ENCODE results near the gene PTPMT1. TPM values are rescaled to one million over a fixed set of nuclear protein-coding genes. Genes with fewer than 3 reads are reported as not detected.

Gene PTPMT1
- total RNA-seq, 1 experiment from 2014 or later, result 44.6 TPM

GRCh38 chr11:47572715-47573255 is 7.4 kb downstream of the PTPMT1 start:
- Mint-ChIP-seq H3K27ac (ENCODE audit: low read depth, unreplicated experiment) (peak overlapping the region; percentile 7), H3K27me3 (ENCODE audit: insufficient read depth, unreplicated experiment) (no peaks in the 10 kb centered on the region), H3K4me1 (ENCODE audit: insufficient read depth, unreplicated experiment) (peaks cover 17% of the 10 kb centered on the region), H3K9me3 (ENCODE audit: unreplicated experiment) (no peaks in the 10 kb centered on the region), H3K36me3 (ENCODE audit: insufficient read depth, unreplicated experiment) (peaks cover 43% of the 10 kb centered on the region), H3K4me3 (ENCODE audit: unreplicated experiment) (no peak overlapping the region)
- no peak for DNase-seq (ENCODE audit: unreplicated experiment)
- TF ChIP-seq CTCF (IDR thresholded peaks at IDR 0.05; ENCODE audit: unreplicated experiment), result no peak
- ChIA-PET CTCF (interaction anchor here (0.5 kb wide), 1 partner anchor 74 kb away, joined by 3 read pairs; no protein-coding TSS in a partner anchor), POLR2A (interaction anchor here (3.2 kb wide), 1 partner anchor 20 kb away, joined by 8 read pairs; the partner anchor contains the start of gene CELF1)
- intact Hi-C loops (cut with micrococcal nuclease), result no loop called here
- no TSS peak for BruUV-seq (replicated peaks)

- POLR2A ChIA-PET, result interaction anchor here (0.7 to 1.3 kb wide), 2 partner anchors 21 to 97 kb away, joined by 3 read pairs; partner anchors contain the start of gene CELF1
- no peak overlapping the region for H3K27ac Mint-ChIP-seq (ENCODE audit: low read depth, unreplicated experiment)
- TF ChIP-seq CTCF (IDR thresholded peaks at IDR 0.05; ENCODE audit: unreplicated experiment), result no peak
- no peak for DNase-seq (ENCODE audit: unreplicated experiment)
- peaks cover 20% of the 10 kb centered on the region for H3K4me1 Mint-ChIP-seq (ENCODE audit: insufficient read depth, unreplicated experiment)
- BruUV-seq (replicated peaks), result no TSS peak
- intact Hi-C loops (cut with micrococcal nuclease), result no loop called here
- H3K27me3 Mint-ChIP-seq (ENCODE audit: insufficient read depth, unreplicated experiment), result no peaks in the 10 kb centered on the region
- H3K9me3 Mint-ChIP-seq (ENCODE audit: unreplicated experiment), result no peaks in the 10 kb centered on the region
- peaks cover 43% of the 10 kb centered on the region for H3K36me3 Mint-ChIP-seq (ENCODE audit: insufficient read depth, unreplicated experiment)
- no peak overlapping the region for H3K4me3 Mint-ChIP-seq (ENCODE audit: unreplicated experiment)
- CTCF ChIA-PET, result interaction anchor here (0.6 to 1.1 kb wide), 4 partner anchors 14 to 272 kb away, joined by 3 to 4 read pairs (median 3); partner anchors contain the start of gene CELF1
These were observed 7.9 kb downstream of the PTPMT1 start for GRCh38 chr11:47573321-47573720.

GRCh38 chr11:47577460-47578041 is 12.2 kb downstream of the PTPMT1 start:
- ChIA-PET POLR2A (interaction anchor here (0.5 to 4.7 kb wide), 9 partner anchors 9 to 1455 kb away, joined by 3 to 48 read pairs (median 4); partner anchors contain the start of genes CELF1 and PTPMT1), CTCF (interaction anchor here (0.8 to 3.4 kb wide), 3 partner anchors 24 to 274 kb away, joined by 3 to 9 read pairs (median 4); partner anchors contain the start of gene CELF1)
- no peaks in the 10 kb centered on the region for H3K27me3 Mint-ChIP-seq (ENCODE audit: insufficient read depth, unreplicated experiment)
- intact Hi-C loops (cut with micrococcal nuclease), result no loop called here
- peak overlapping the region; percentile 93 for H3K4me3 Mint-ChIP-seq (ENCODE audit: unreplicated experiment)
- H3K27ac Mint-ChIP-seq (ENCODE audit: low read depth, unreplicated experiment), result no peak overlapping the region
- BruUV-seq (replicated peaks), result no TSS peak
- peaks cover 58% of the 10 kb centered on the region for H3K36me3 Mint-ChIP-seq (ENCODE audit: insufficient read depth, unreplicated experiment)
- DNase-seq (ENCODE audit: unreplicated experiment), result no peak
- H3K4me1 Mint-ChIP-seq (ENCODE audit: insufficient read depth, unreplicated experiment), result peaks cover 18% of the 10 kb centered on the region
- H3K9me3 Mint-ChIP-seq (ENCODE audit: unreplicated experiment), result no peaks in the 10 kb centered on the region
- TF ChIP-seq CTCF (IDR thresholded peaks at IDR 0.05; ENCODE audit: unreplicated experiment), result no peak
